ENCODE measurements around the gene RNF133. TPM values are rescaled to one million over a fixed set of nuclear protein-coding genes. Genes with fewer than 3 reads are reported as not detected.
"Not testable (repeated sequence)": the region's sequence is repeated elsewhere in the genome, so short reads cannot be mapped to it uniquely, and the experiment has no call there.

Gene RNF133
- total RNA-seq, 3 donors from 2014 or later = 0.80 to 8.2 (median 5.6) TPM

DNA sequence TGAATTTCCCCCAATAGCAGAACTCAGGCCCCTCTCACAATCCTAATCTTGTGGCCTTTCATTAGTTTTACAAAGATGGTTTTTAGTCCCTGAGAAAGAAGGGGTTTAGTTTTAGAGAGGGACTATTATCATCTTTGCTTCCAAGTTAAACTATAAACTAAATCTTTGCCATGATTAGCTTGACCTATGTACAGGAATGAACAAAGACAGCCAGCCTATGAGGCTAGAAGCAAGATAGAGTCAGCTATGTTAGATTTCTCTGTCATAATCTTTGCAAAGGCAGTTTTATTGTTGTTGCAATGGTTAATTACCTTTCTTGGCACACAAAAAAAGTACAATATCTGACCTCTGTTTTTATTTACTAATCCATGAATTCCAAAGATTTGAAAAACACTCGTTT, 19.1 kb downstream of the RNF133 start:
- H3K27ac ChIP-seq = peak overlapping the region; percentile 33 to 38
- H3K36me3 ChIP-seq = no peaks in the 10 kb centered on the region
- H3K27me3 ChIP-seq = no peaks in the 10 kb centered on the region
- intact Hi-C loops (cut with DNase I; ENCODE audit: low total_unique reads) = no loop called here
- no peaks in the 10 kb centered on the region for H3K9me3 ChIP-seq
- TF ChIP-seq, protein P1, sequence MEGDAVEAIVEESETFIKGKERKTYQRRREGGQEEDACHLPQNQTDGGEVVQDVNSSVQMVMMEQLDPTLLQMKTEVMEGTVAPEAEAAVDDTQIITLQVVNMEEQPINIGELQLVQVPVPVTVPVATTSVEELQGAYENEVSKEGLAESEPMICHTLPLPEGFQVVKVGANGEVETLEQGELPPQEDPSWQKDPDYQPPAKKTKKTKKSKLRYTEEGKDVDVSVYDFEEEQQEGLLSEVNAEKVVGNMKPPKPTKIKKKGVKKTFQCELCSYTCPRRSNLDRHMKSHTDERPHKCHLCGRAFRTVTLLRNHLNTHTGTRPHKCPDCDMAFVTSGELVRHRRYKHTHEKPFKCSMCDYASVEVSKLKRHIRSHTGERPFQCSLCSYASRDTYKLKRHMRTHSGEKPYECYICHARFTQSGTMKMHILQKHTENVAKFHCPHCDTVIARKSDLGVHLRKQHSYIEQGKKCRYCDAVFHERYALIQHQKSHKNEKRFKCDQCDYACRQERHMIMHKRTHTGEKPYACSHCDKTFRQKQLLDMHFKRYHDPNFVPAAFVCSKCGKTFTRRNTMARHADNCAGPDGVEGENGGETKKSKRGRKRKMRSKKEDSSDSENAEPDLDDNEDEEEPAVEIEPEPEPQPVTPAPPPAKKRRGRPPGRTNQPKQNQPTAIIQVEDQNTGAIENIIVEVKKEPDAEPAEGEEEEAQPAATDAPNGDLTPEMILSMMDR (IDR thresholded peaks at IDR 0.05) = no peak
- no peak for DNase-seq (ENCODE audit: low spot score in 2 of 2)
- no peak overlapping the region for H3K4me3 ChIP-seq
- peaks cover 0 to 2% of the 10 kb centered on the region in 2 donors for H3K4me1 ChIP-seq

DNA sequence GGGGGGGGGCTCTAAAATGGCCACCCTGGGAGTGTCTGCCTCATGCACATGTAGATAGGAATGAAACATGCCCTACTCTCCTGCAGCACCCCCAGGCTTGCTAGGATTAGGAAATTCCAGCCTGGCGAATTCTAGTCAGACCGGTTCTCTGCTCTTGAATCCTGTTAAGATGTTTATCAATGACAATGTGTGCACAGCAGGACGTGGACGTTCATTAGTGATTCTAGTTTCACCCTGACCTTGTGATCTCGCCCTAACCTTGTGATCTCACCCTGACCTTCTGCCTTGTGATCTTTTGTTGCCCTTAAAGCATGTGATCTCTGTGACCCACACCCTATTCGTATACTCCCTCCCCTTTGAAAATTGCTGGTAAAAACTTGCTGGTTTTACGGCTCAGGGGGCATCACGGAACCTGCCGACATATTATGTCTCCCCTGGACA, 19.6 kb downstream of the RNF133 start:
- peak overlapping the region; percentile 33 to 38 for H3K27ac ChIP-seq
- peak; percentile 56 to 60 for DNase-seq (ENCODE audit: low spot score in 2 of 2)
- H3K4me1 ChIP-seq; H3K9me3 ChIP-seq; intact Hi-C loops (cut with DNase I; ENCODE audit: low total_unique reads); H3K4me3 ChIP-seq; H3K36me3 ChIP-seq; H3K27me3 ChIP-seq: not testable (repeated sequence)
- peak in 1 of 3 donors; percentile 30 for TF ChIP-seq POLR2AphosphoS5 (IDR thresholded peaks at IDR 0.05)

DNA sequence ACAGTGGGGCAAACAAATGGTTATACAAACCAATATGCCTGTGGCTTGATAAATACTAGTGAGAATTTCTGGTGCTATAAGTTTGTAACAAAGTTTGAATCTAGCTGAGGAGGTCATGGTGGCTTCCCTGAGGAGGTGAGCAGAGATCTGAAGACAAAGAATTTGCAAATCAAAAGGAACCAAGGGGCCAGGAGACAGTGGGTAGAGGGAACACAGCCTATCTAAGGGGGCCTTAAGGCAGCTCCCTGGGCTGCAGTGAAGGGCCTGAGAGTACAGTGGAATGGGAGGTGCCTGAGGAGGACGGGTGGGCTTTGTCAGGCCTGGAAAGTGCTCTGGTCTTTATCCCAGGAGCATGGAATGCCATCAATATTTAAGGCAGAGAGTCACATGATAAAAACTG, 21.8 kb downstream of the RNF133 start:
- H3K27me3 ChIP-seq = no peaks in the 10 kb centered on the region
- TF ChIP-seq POLR2A (IDR thresholded peaks at IDR 0.05) (no peak), POLR2AphosphoS5 (IDR thresholded peaks at IDR 0.05) (no peak)
- TF ChIP-seq, protein P1 (IDR thresholded peaks at IDR 0.05) = no peak
- no peaks in the 10 kb centered on the region for H3K36me3 ChIP-seq
- no peak for DNase-seq (ENCODE audit: low spot score in 2 of 2)
- H3K4me1 ChIP-seq = peaks cover 0 to 5% of the 10 kb centered on the region in 2 donors
- no peak overlapping the region for H3K4me3 ChIP-seq
- intact Hi-C loops (cut with DNase I; ENCODE audit: low total_unique reads) = no loop called here
- H3K27ac ChIP-seq = no peak overlapping the region
- H3K9me3 ChIP-seq = no peaks in the 10 kb centered on the region

DNA sequence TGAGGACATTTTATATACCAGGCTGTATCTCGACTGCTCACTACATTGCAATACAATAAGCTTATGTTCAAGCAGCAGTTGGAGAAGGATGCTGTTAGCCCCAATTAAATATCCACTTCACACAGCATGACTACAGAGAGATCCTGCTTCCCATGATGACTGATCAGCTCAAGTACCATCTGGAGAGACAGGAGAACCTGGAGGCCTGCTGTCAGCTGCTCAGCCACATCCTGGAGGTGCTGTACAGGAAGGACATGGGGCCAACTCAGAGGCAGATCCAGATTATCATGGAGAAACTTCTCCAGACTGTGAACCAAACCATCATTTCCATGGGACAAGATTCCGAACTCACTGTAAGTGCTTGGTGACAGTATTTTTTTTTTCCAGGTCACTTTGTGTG, 22.5 kb downstream of the RNF133 start:
- no peak for DNase-seq (ENCODE audit: low spot score in 2 of 2)
- no peak overlapping the region for H3K27ac ChIP-seq
- no peaks in the 10 kb centered on the region for H3K27me3 ChIP-seq
- TF ChIP-seq, protein P1 (IDR thresholded peaks at IDR 0.05) = no peak
- TF ChIP-seq POLR2A (IDR thresholded peaks at IDR 0.05) (no peak), POLR2AphosphoS5 (IDR thresholded peaks at IDR 0.05) (no peak)
- intact Hi-C loops (cut with DNase I; ENCODE audit: low total_unique reads) = no loop called here
- H3K9me3 ChIP-seq = no peaks in the 10 kb centered on the region
- no peak overlapping the region for H3K4me3 ChIP-seq
- H3K4me1 ChIP-seq = peaks cover 0 to 5% of the 10 kb centered on the region in 2 donors
- no peaks in the 10 kb centered on the region for H3K36me3 ChIP-seq

DNA sequence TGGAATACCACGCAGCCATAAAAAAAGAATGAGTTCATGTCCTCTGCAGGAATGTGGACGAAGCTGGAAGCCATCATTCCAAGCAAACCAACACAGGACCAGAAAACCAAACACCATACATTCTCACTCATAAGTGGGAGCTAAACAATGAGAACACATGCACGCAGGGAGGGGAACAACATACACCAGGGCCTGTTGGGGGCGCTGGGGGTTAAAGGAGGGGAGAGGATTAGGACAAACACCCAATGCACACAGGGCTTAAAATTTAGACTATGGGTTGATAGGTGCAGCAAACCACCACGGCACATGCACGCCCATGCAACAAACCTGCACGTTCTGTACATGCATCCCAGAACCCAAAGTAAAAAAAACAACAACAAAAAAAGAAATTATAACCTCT, 23.3 kb downstream of the RNF133 start:
- Histone ChIP-seq H3K4me1 (peaks cover 0 to 5% of the 10 kb centered on the region in 2 donors), H3K4me3 (no peak overlapping the region), H3K9me3 (no peaks in the 10 kb centered on the region), H3K27me3 (no peaks in the 10 kb centered on the region), H3K27ac (no peak overlapping the region), H3K36me3 (no peaks in the 10 kb centered on the region)
- intact Hi-C loops (cut with DNase I; ENCODE audit: low total_unique reads) = no loop called here
- DNase-seq (ENCODE audit: low spot score in 2 of 2) = no peak
- TF ChIP-seq POLR2A (IDR thresholded peaks at IDR 0.05) = no peak
- no peak for TF ChIP-seq POLR2AphosphoS5 (IDR thresholded peaks at IDR 0.05)
- TF ChIP-seq, protein P1 (IDR thresholded peaks at IDR 0.05) = no peak

DNA sequence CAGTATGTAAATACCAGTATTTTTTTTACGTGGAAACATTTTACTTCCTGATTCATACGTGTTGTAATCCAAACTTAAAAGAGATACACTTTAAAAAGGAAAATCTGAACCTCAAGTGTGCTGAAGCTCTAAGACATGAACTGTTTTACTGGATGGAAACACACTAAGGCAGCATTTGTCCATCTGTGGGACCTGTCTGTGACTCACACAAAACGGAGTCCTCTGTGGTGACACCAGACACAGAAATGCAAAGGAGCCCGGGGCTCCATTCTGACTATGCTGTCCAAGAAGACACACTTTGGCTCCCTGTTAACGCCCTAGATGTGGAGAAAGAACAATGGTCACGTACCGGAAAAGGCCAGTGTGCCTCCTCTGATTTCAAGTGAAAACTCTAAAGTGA, 23.9 kb downstream of the RNF133 start:
- peak in 1 of 2 donors; percentile 27 for DNase-seq (ENCODE audit: low spot score in 2 of 2)
- TF ChIP-seq POLR2AphosphoS5 (IDR thresholded peaks at IDR 0.05) = no peak
- TF ChIP-seq POLR2A (IDR thresholded peaks at IDR 0.05) = no peak
- TF ChIP-seq, protein P1 (IDR thresholded peaks at IDR 0.05) = no peak
- intact Hi-C loops (cut with DNase I; ENCODE audit: low total_unique reads) = no loop called here
- Histone ChIP-seq H3K4me3 (peak overlapping the region in 1 of 3 donors; percentile 15), H3K4me1 (peaks cover 0 to 5% of the 10 kb centered on the region in 2 donors), H3K27ac (peak overlapping the region; percentile 12 to 50), H3K27me3 (no peaks in the 10 kb centered on the region), H3K36me3 (no peaks in the 10 kb centered on the region), H3K9me3 (no peaks in the 10 kb centered on the region)
